ENCODE data around the gene RAET1G.
"Not testable (repeated sequence)": the region's sequence is repeated elsewhere in the genome, so short reads cannot be mapped to it uniquely, and the experiment has no call there.

The RAET1G gene

GRCh38 chr6:149953934-149954327 is 31.0 kb upstream of the RAET1G start:
- not testable (repeated sequence) for FAIRE-seq

GRCh38 chr6:149953390-149953789 is 30.5 kb upstream of the RAET1G start:
- not testable (repeated sequence) for FAIRE-seq

GRCh38 chr6:149951626-149952025 is 28.7 kb upstream of the RAET1G start:
- no peak for FAIRE-seq

- no peak for FAIRE-seq
Measured at GRCh38 chr6:149951096-149951495, 28.2 kb upstream of the RAET1G start.

GRCh38 chr6:149950423-149950822 is 27.5 kb upstream of the RAET1G start:
- no peak for FAIRE-seq

GRCh38 chr6:149948616-149949015 is 25.7 kb upstream of the RAET1G start:
- FAIRE-seq: no peak

- no peak for FAIRE-seq
Measured at GRCh38 chr6:149948011-149948410, 25.1 kb upstream of the RAET1G start.

- not testable (repeated sequence) for FAIRE-seq
Measured at GRCh38 chr6:149947533-149947932, 24.6 kb upstream of the RAET1G start.

GRCh38 chr6:149946631-149947030 is 23.7 kb upstream of the RAET1G start:
- not testable (repeated sequence) for FAIRE-seq

- not testable (repeated sequence) for FAIRE-seq
Measured at GRCh38 chr6:149945276-149945675, 22.4 kb upstream of the RAET1G start.

GRCh38 chr6:149943321-149943720 is 20.4 kb upstream of the RAET1G start:
- not testable (repeated sequence) for FAIRE-seq

GRCh38 chr6:149942461-149942829 is 19.5 kb upstream of the RAET1G start:
- no peak for FAIRE-seq

GRCh38 chr6:149941583-149942460 is 18.9 kb upstream of the RAET1G start, which contains the start of gene ULBP2:
Gene ULBP2, plus strand, starts transcription at chr6:149942014. Its CDS starts 59 bp downstream, at chr6:149942073.
- no peak for FAIRE-seq

- no peak for FAIRE-seq
Measured at GRCh38 chr6:149940672-149940982, 17.7 kb upstream of the RAET1G start.

GRCh38 chr6:149939909-149940671 is 17.2 kb upstream of the RAET1G start:
- no peak for FAIRE-seq

GRCh38 chr6:149939356-149939648 is 16.4 kb upstream of the RAET1G start:
- no peak for FAIRE-seq

GRCh38 chr6:149938571-149939355 is 15.8 kb upstream of the RAET1G start:
- FAIRE-seq: no peak

GRCh38 chr6:149938013-149938570 is 15.2 kb upstream of the RAET1G start:
- FAIRE-seq: not testable (repeated sequence)

- no peak for FAIRE-seq
Measured at GRCh38 chr6:149936743-149937142, 13.8 kb upstream of the RAET1G start.

GRCh38 chr6:149935668-149936067 is 12.7 kb upstream of the RAET1G start:
- no peak for FAIRE-seq

- no peak for FAIRE-seq
Measured at GRCh38 chr6:149935246-149935645, 12.3 kb upstream of the RAET1G start.

- peak; percentile 97 for FAIRE-seq
Measured at GRCh38 chr6:149934249-149935156, 11.6 kb upstream of the RAET1G start.
